Colonic mucosa (tissue), 4 donors: Measurements from ENCODE around the gene IER5L. TPM values are rescaled to one million over a fixed set of nuclear protein-coding genes. Genes with fewer than 3 reads are reported as not detected.

Source experiments
- DNase-seq: peaks from one replicate; pipeline ENCODE4 v3.0.0-alpha.2; 2020
- H3K27ac ChIP-seq: fragments of 200-600 bp; one replicate; pipeline ENCODE4 v1.8.0; 2021
- H3K27me3 ChIP-seq: fragments of 200-600 bp; one replicate; pipeline ENCODE4 v1.8.0; 2021
- H3K36me3 ChIP-seq: fragments of 200-600 bp; one replicate; pipeline ENCODE4 v1.8.0; 2021
- H3K4me1 ChIP-seq: fragments of 200-600 bp; one replicate; pipeline ENCODE4 v1.8.0; 2021; ENCODE audit warnings: mild to moderate bottlenecking
- H3K4me3 ChIP-seq: fragments of 200-600 bp; one replicate; pipeline ENCODE4 v1.8.0; 2021
- H3K9ac ChIP-seq, 2 donors: one replicate each; pipeline ENCODE4 v1.7.0; 2013; ENCODE audit warnings: control low read depth in 2 of 2, low read depth in 2 of 2, low read length in 2 of 2
- H3K9me3 ChIP-seq: fragments of 200-600 bp; one replicate; pipeline ENCODE4 v1.8.0; 2021
- CTCF ChIP-seq: fragments of 200-600 bp; IDR thresholded peaks from one replicate; pipeline ENCODE4 v1.8.0; 2022; ENCODE audit warnings: antibody characterized with exemption, mild to moderate bottlenecking
- intact Hi-C: fragments of 100-400 bp; cut with DNase I; formaldehyde crosslinking; loops from one replicate; pipeline ENCODE4 v1.14.1; 2022
- total RNA-seq, 2 donors: library from RNA; stranded (reverse); fragmentation: NEBNext Ultra II Directional in 1 of 2; extraction: Animal tissue kit (Norgen Biotek cat#: 25700) in 1 of 2; gene quantifications; one replicate each; pipeline ENCODE4 v1.2.1, GENCODE V29; 2021
- donor health status: healthy.
- donor health status: DM: no; HTN: no; CAD: no.
- donor health status: DM: no; HTN: no; CAD: no.

Gene IER5L
- total RNA-seq, 2 donors from 2014 or later, result 9.1 to 9.6 TPM

- Histone ChIP-seq H3K27me3 (no peaks in the 10 kb centered on the region), H3K27ac (no peak overlapping the region), H3K9ac (no peak overlapping the region), H3K36me3 (no peaks in the 10 kb centered on the region), H3K9me3 (no peaks in the 10 kb centered on the region), H3K4me3 (no peak overlapping the region), H3K4me1 (no peaks in the 10 kb centered on the region)
- intact Hi-C loops, result no loop called here
- TF ChIP-seq CTCF, result no peak
- no peak for DNase-seq
Measured at GRCh38 chr9:129220771-129221170, 42.7 kb upstream of the IER5L start.

GRCh38 chr9:129218918-129219317 is 40.9 kb upstream of the IER5L start:
- Histone ChIP-seq H3K4me3 (no peak overlapping the region), H3K9ac (no peak overlapping the region), H3K27ac (no peak overlapping the region), H3K36me3 (no peaks in the 10 kb centered on the region), H3K27me3 (no peaks in the 10 kb centered on the region), H3K9me3 (no peaks in the 10 kb centered on the region), H3K4me1 (no peaks in the 10 kb centered on the region)
- intact Hi-C loops, result no loop called here
- DNase-seq, result no peak
- no peak for TF ChIP-seq CTCF

GRCh38 chr9:129218272-129218625 is 40.2 kb upstream of the IER5L start:
- DNase-seq, result no peak
- Histone ChIP-seq H3K27ac (no peak overlapping the region), H3K36me3 (no peaks in the 10 kb centered on the region), H3K27me3 (no peaks in the 10 kb centered on the region), H3K9ac (no peak overlapping the region), H3K9me3 (no peaks in the 10 kb centered on the region), H3K4me1 (no peaks in the 10 kb centered on the region), H3K4me3 (no peak overlapping the region)
- TF ChIP-seq CTCF, result no peak
- intact Hi-C loops, result no loop called here

- H3K4me1 ChIP-seq, result no peaks in the 10 kb centered on the region
- H3K9me3 ChIP-seq, result no peaks in the 10 kb centered on the region
- intact Hi-C loops, result no loop called here
- H3K9ac ChIP-seq, result no peak overlapping the region
- H3K4me3 ChIP-seq, result no peak overlapping the region
- no peak for TF ChIP-seq CTCF
- DNase-seq, result no peak
- H3K36me3 ChIP-seq, result no peaks in the 10 kb centered on the region
- H3K27me3 ChIP-seq, result no peaks in the 10 kb centered on the region
- H3K27ac ChIP-seq, result no peak overlapping the region
Measured at GRCh38 chr9:129213551-129213950, 35.5 kb upstream of the IER5L start.

- intact Hi-C loops, result no loop called here
- Histone ChIP-seq H3K9ac (no peak overlapping the region), H3K27me3 (no peaks in the 10 kb centered on the region), H3K36me3 (no peaks in the 10 kb centered on the region), H3K9me3 (no peaks in the 10 kb centered on the region), H3K27ac (no peak overlapping the region), H3K4me3 (no peak overlapping the region), H3K4me1 (no peaks in the 10 kb centered on the region)
- no peak for DNase-seq
- TF ChIP-seq CTCF, result no peak
Measured at GRCh38 chr9:129211686-129212085, 33.6 kb upstream of the IER5L start.

- TF ChIP-seq CTCF, result no peak
- H3K9ac ChIP-seq, result no peak overlapping the region
- no peak for DNase-seq
- no peaks in the 10 kb centered on the region for H3K36me3 ChIP-seq
- no peaks in the 10 kb centered on the region for H3K27me3 ChIP-seq
- no peaks in the 10 kb centered on the region for H3K9me3 ChIP-seq
- H3K4me1 ChIP-seq, result no peaks in the 10 kb centered on the region
- no peak overlapping the region for H3K4me3 ChIP-seq
- intact Hi-C loops, result no loop called here
- H3K27ac ChIP-seq, result no peak overlapping the region
Measured at GRCh38 chr9:129210125-129210524, 32.1 kb upstream of the IER5L start.
